ENCODE data around the gene DOHH.

- TF ChIP-seq CTCF (IDR thresholded peaks at IDR 0.05) (no peak), POLR2A (IDR thresholded peaks at IDR 0.05; ENCODE audit: low read length) (no peak), MAFK (IDR thresholded peaks at IDR 0.05; ENCODE audit: partially characterized antibody) (no peak), JUNB (IDR thresholded peaks at IDR 0.05) (no peak), PHF8 (IDR thresholded peaks at IDR 0.05; ENCODE audit: borderline replicate concordance, low read depth) (no peak), HOXB5 (CRISPR knock-in tag; IDR thresholded peaks at IDR 0.05) (no peak)
These were observed 32.9 kb downstream of the DOHH start for GRCh38 chr19:3467437-3468198.

All from A549 (cell line).